Calu3 (cell line): ENCODE results near the gene ETF1. TPM values are rescaled to one million over a fixed set of nuclear protein-coding genes. Genes with fewer than 3 reads are reported as not detected.
A peak's percentile ranks its signal among the peaks of the same experiment; 100 is the strongest.

Experiments
- BruUV-seq: library from RNA; stranded (reverse); fragments of 400-500 nt; replicated peaks from 2 replicates; lab custom pipeline; 2021; lab: Mats Ljungman, UMichigan
- CTCF ChIA-PET: fragments of 300-600 bp; sonication (Branson Sonifier 250); formaldehyde crosslinking; loops from one replicate; lab custom pipeline; 2022; ENCODE audit warnings: antibody characterized with exemption; lab: Charles Lee
- DNase-seq: peaks from one replicate; pipeline ENCODE4 v3.0.0; 2022
- H3K27ac Mint-ChIP-seq: one replicate; pipeline ENCODE4 v1.8.0; 2022; ENCODE audit warnings: mixed read lengths; ENCODE audit not compliant: unreplicated experiment
- H3K27me3 Mint-ChIP-seq: one replicate; pipeline ENCODE4 v1.8.0; 2022; ENCODE audit warnings: mixed read lengths; ENCODE audit not compliant: unreplicated experiment
- H3K36me3 Mint-ChIP-seq: one replicate; pipeline ENCODE4 v1.8.0; 2022; ENCODE audit warnings: mild to moderate bottlenecking, moderate library complexity, mixed read lengths; ENCODE audit not compliant: insufficient read depth, unreplicated experiment
- H3K4me1 Mint-ChIP-seq: one replicate; pipeline ENCODE4 v1.8.0; 2022; ENCODE audit warnings: mild to moderate bottlenecking, low read depth, mixed read lengths; ENCODE audit not compliant: unreplicated experiment
- H3K4me3 Mint-ChIP-seq: one replicate; pipeline ENCODE4 v1.8.0; 2022; ENCODE audit warnings: mild to moderate bottlenecking, low read depth, moderate library complexity, mixed read lengths; ENCODE audit not compliant: unreplicated experiment
- H3K9me3 Mint-ChIP-seq: one replicate; pipeline ENCODE4 v1.8.0; 2022; ENCODE audit warnings: low read depth, mixed read lengths; ENCODE audit not compliant: unreplicated experiment
- CTCF ChIP-seq: fragments of 200-600 bp; IDR thresholded peaks from one replicate; pipeline ENCODE4 v1.8.0; 2022; ENCODE audit warnings: antibody characterized with exemption; ENCODE audit not compliant: unreplicated experiment
- intact Hi-C: fragments of 100-400 bp; cut with micrococcal nuclease; formaldehyde crosslinking; loops from one replicate; pipeline ENCODE4 v1.10.0; 2022; ENCODE audit not compliant: unreplicated experiment
- total RNA-seq: library from RNA; stranded (reverse); gene quantifications from 2 replicates; pipeline ENCODE4 v1.2.3, GENCODE V29; 2022

Gene ETF1
- total RNA-seq, 1 experiment from 2014 or later, result 164 TPM

- BruUV-seq, result no TSS peak
- CTCF ChIA-PET, result interaction anchor here (0.6 to 1.2 kb wide), 16 partner anchors 12 to 697 kb away, joined by 3 to 16 read pairs (median 4); no protein-coding TSS in a partner anchor
- Mint-ChIP-seq H3K27ac (no peak overlapping the region), H3K9me3 (peaks cover 3% of the 10 kb centered on the region), H3K27me3 (peaks cover 3% of the 10 kb centered on the region), H3K4me3 (no peak overlapping the region), H3K36me3 (peaks cover 23% of the 10 kb centered on the region), H3K4me1 (peaks cover 8% of the 10 kb centered on the region)
- DNase-seq, result no peak
- TF ChIP-seq CTCF, result no peak
- intact Hi-C loops, result loop anchor here (1.0 to 10.0 kb wide), 3 partner anchors 148 to 683 kb away; partner anchors contain the start of gene CTNNA1
These were observed 36.5 kb upstream of the ETF1 start for GRCh38 chr5:138579517-138579863.

GRCh38 chr5:138577452-138577851 lies 34.4 kb upstream of the ETF1 start:
- CTCF ChIA-PET, result interaction anchor here (0.6 kb wide), 1 partner anchor 212 kb away, joined by 3 read pairs; no protein-coding TSS in a partner anchor
- intact Hi-C loops, result loop anchor here (5.0 to 10.0 kb wide), 2 partner anchors 150 to 177 kb away; partner anchors contain the start of gene CTNNA1
- Mint-ChIP-seq H3K27ac (peak overlapping the region; percentile 46), H3K27me3 (no peaks in the 10 kb centered on the region), H3K4me3 (no peak overlapping the region), H3K36me3 (peaks cover 43% of the 10 kb centered on the region), H3K9me3 (peaks cover 3% of the 10 kb centered on the region), H3K4me1 (peaks cover 13% of the 10 kb centered on the region)
- TF ChIP-seq CTCF, result no peak
- no TSS peak for BruUV-seq
- DNase-seq, result no peak

GRCh38 chr5:138575194-138576015 lies 32.4 kb upstream of the ETF1 start, which contains the start of gene HSPA9:
TSS of gene HSPA9 (minus strand) at chr5:138575401. CDS start at chr5:138575318, 83 bp downstream.
- H3K4me3 Mint-ChIP-seq, result peak within 1 kb of the TSS; percentile 94
- intact Hi-C loops, result loop anchor here (5.0 to 10.0 kb wide), 2 partner anchors 152 to 179 kb away; partner anchors contain the start of gene CTNNA1
- H3K9me3 Mint-ChIP-seq, result peaks cover 3% of the 10 kb centered on the region
- H3K27ac Mint-ChIP-seq, result peak within 1 kb of the TSS; percentile 99
- no peak for TF ChIP-seq CTCF
- H3K27me3 Mint-ChIP-seq, result no peaks in the 10 kb centered on the region
- H3K4me1 Mint-ChIP-seq, result peaks cover 17% of the 10 kb centered on the region
- BruUV-seq, result no TSS peak
- H3K36me3 Mint-ChIP-seq, result peaks cover 64% of the 10 kb centered on the region
- peak; percentile 99 for DNase-seq
- CTCF ChIA-PET, result interaction anchor here (0.5 to 1.4 kb wide), 6 partner anchors 28 to 655 kb away, joined by 3 to 4 read pairs (median 3); partner anchors contain the start of gene EGR1

GRCh38 chr5:138574744-138575193 lies 31.7 kb upstream of the ETF1 start:
- intact Hi-C loops, result loop anchor here (5.0 to 10.0 kb wide), 2 partner anchors 153 to 180 kb away; partner anchors contain the start of gene CTNNA1
- CTCF ChIA-PET, result interaction anchor here (1.4 kb wide), 1 partner anchor 27 kb away, joined by 3 read pairs; no protein-coding TSS in a partner anchor
- no peak for TF ChIP-seq CTCF
- peak overlapping the region; percentile 99 for H3K27ac Mint-ChIP-seq
- BruUV-seq, result no TSS peak
- peaks cover 17% of the 10 kb centered on the region for H3K4me1 Mint-ChIP-seq
- H3K4me3 Mint-ChIP-seq, result peak overlapping the region; percentile 94
- peaks cover 3% of the 10 kb centered on the region for H3K9me3 Mint-ChIP-seq
- H3K27me3 Mint-ChIP-seq, result no peaks in the 10 kb centered on the region
- peaks cover 70% of the 10 kb centered on the region for H3K36me3 Mint-ChIP-seq
- DNase-seq, result no peak
